ENCODE data around the gene PTPRM.

GRCh38 chr18:7839548-7839947 is 272.4 kb downstream of the PTPRM start:
- TF ChIP-seq ZNF391 (tag by site-specific recombination; IDR thresholded peaks at IDR 0.05; ENCODE audit: borderline replicate concordance, low read depth) (no peak), CTCF (tag by site-specific recombination; IDR thresholded peaks at IDR 0.05) (no peak), ZNF211 (tag by site-specific recombination; IDR thresholded peaks at IDR 0.05; ENCODE audit: low read depth) (no peak), ZEB2 (tag by site-specific recombination; IDR thresholded peaks at IDR 0.05) (no peak), SP2 (tag by site-specific recombination; IDR thresholded peaks at IDR 0.05) (no peak), ZNF311 (tag by site-specific recombination; IDR thresholded peaks at IDR 0.05; ENCODE audit: borderline replicate concordance) (no peak), ZNF138 (tag by site-specific recombination; IDR thresholded peaks at IDR 0.05; ENCODE audit: borderline replicate concordance) (no peak), ZNF510 (tag by site-specific recombination; IDR thresholded peaks at IDR 0.05; ENCODE audit: insufficient replicate concordance) (no peak), ZNF274 (IDR thresholded peaks at IDR 0.05; ENCODE audit: low read length) (no peak), ZNF274 (tag by site-specific recombination; IDR thresholded peaks at IDR 0.05; ENCODE audit: borderline replicate concordance) (no peak), ZNF184 (tag by site-specific recombination; IDR thresholded peaks at IDR 0.05) (no peak), GLI2 (tag by site-specific recombination; IDR thresholded peaks at IDR 0.05; ENCODE audit: borderline replicate concordance, low read depth) (no peak), ZSCAN5A (tag by site-specific recombination; IDR thresholded peaks at IDR 0.05) (no peak), REST (tag by site-specific recombination; IDR thresholded peaks at IDR 0.05) (no peak), KLF10 (tag by site-specific recombination; IDR thresholded peaks at IDR 0.05) (no peak)

Measured in HEK293 (cell line).